GM19193 (cell line): Measurements from ENCODE around the gene MAGI3.

Source experiments
- POLR2A ChIP-seq: IDR thresholded peaks from 4 replicates; pipeline ENCODE4 v1.6.1; 2011; ENCODE audit not compliant: insufficient read depth, insufficient read length; ENCODE audit errors: extremely low read depth

The MAGI3 gene

DNA sequence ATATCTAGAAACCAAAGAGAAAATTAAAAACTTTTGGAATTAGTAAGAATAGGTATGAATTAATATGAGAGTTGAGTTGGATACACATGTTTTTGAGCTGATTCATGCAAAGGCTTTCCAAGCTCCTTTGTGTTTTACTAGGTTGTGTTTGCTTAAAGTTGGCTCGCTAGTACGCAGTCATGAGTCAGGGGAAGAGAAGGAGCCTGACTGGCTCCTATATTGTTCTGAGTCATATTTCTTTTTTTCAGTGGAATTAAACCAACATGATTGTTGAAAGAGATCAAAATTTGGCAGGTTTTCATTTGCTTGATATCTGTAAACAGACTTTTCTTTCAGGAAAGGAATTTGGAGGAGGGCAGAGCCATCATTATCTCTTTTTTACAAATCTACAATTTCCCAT is 66.7 kb downstream of the MAGI3 start:
- no peak for TF ChIP-seq POLR2A

DNA sequence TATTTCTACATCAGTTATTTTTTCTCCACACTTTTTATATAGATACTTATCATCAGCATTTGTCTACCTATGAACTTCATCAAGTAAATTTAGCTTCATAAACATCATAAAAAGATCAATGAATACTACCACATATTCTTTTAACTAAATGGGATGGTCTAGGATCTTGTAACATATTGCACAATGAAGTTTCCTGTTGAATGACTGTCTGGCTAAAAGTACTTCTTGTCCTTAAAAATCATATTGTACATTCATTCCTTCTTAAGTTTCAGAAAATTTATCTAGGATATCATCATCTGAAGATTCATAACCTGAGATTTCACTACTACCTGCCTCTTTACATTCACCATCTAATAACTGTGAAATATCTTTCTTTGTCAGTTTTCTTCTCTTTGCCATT is 69.0 kb downstream of the MAGI3 start:
- no peak for TF ChIP-seq POLR2A

DNA sequence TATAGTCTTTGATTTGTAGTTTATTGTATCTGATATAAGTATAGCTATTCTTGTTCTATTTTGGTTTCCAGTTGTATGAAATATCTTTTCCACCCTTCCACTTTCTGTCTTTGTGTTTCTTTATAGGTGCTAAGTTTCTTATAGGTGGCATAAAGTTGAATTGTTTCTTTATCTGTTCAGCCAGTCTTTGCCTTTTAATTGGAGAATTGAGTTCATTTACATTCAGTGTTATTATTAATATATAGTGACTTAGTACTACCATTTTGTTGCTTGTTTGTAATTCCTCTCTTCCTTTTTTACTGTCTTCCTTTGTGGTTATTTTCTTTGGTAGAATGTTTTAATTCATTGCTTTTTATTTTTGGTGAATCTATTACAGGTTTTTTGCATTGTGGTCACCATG is 77.7 kb downstream of the MAGI3 start:
- no peak for TF ChIP-seq POLR2A

DNA sequence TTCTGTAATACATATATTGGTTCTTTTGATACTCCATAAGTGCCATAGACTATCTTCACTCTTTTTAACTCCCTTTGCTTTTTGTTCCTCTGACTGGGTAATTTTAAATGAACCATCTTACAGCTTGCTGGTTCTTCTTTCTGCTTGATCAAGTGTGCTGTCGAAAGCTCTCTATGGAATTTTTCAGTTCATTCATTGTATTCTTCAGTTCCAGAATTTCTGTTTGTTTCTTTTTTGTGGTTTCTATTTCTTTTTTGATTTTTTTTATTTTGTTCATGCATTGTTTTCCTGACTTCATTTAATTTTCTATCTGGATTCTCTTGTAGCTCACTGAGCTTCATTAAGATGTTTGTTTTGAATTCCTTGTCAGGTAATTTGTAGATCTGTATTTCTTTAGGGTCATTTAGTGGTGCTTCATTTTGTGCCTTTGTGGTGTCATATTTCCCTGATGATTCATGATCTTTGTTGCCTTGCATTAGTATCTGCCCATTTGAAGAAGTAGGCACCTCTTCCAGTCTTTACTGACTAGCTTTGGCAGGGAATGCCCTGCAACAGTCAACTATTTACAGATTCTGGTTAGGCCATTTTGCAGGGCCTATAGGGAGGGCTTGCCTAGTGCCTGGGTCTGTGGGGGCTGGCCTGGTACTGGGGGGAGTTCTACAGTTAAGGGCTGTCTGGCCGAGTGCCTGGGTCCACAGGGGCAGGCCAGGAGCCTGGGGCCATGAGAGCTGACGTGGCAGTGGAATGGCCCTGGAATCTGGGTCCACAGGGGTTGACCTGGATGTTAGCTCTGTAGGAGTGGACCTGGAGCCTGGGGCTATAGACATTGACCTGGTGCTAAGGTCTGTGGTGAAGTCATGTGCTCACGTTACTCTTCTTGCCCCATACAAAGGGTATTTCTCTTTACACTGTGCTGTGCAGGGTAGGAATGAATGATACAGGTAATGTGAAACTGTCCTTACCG is 89.7 kb downstream of the MAGI3 start:
- no peak for TF ChIP-seq POLR2A

DNA sequence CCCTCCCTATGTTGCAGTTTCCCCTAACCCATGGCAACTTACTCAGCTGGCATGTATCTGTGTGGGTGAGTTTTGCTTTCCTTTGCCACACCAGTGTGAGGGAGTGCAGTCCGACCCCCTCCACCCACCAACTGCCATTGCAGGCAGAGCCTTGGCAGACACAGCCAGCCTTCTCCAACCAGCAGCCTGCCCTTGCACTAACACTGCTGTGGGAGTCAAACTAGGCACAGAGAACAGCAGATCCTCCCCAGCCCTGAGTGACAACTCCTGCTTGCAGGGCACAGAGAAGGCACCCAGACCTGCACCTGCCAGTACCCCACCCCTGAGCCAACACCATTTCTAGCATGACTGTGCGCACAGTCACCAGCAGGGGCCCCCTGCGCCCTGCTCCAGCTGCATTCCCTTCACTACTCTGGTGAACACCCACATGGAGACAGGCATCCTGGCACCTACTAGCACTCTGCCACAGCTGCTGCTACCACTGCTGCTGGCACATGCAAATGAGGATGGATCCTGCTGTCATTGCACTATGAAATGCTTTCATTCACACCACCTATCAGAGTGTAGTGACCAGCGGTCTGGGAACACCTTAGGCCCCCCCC is 98.4 kb downstream of the MAGI3 start:
- TF ChIP-seq POLR2A = no peak

DNA sequence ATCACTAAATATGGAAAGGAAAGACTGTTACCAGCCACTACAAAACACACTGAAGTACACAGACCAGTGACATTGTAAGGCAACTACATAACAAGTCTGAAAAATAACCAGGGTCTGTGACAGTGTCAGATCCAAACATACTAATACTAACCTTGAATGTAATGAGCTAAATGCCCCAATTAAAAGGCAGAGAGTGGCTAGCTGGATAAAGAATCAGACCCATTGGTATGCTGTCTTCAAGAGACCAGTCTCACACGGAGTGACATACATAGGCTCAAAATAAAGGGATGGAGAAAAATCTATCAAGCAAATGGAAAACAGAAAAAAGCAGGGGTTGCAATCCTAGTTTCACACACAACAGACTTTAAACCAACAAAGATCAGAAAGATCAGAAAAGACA is 100.1 kb downstream of the MAGI3 start:
- TF ChIP-seq POLR2A = no peak

DNA sequence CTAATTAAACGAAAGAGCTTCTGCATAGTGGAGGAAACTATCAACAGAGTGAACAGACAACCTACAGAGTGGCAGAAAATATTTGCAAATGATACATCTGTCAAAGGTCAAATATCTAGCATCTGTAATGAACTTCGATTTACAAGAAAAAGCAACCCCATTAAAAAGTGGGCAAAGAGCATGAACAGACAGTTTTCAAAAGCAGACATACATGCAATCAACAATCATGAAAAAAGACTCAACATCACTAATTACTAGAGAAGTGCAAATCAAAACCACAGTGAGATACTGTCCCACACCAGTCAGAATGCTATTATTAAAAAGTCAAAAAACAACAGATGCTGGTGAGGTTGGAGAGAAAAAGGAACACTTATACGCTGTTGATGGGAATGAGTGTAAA is 103.2 kb downstream of the MAGI3 start:
- TF ChIP-seq POLR2A = no peak

DNA sequence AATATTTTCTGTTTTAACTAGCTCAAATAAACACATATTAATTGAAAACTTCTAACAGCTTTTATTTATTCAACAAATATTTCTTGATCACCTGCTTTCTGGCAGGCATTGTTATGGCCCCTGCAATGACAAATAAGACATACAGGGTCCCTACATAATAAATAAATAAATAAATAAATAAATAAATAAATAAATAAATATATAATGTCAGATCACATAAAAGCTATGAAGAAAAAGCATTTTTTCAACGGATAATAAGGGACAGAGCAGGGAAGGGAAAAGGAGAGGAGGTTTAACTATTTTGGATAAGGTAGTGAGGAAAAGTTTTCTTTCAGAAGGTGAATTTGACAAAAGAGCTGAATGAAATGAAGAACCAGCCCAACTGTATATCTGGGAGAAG is 115.0 kb downstream of the MAGI3 start:
- TF ChIP-seq POLR2A = no peak

DNA sequence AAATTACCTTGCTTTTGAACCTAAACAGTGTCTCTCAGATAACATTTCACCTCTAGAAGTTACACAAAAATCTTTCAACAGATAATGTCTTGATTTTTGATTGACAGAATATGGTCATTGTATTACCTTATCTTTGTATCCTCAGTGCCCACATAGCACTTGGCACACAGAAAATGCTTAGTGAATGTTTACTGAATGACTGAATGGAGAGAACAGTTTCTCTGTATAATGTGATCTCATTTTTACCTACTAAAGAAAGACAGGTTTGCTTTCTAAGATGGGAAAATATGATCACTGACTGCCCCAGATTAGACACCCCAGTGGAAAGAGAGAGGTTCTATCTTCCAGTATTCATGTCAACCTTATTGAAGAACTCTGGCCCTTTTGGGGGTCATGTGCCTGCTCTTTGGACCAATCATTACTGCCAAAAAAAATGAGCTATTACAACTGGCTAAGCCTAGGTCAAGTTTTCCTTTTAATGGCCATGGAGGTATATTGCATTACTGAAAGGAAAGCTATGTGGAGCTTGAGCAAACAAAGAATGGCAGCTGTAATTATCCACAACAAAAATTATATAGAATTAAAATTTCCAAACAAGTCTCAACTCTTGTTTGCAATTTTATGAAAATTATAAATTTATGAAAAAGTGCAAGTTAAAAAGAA is 117.4 kb downstream of the MAGI3 start:
- TF ChIP-seq POLR2A = no peak

DNA sequence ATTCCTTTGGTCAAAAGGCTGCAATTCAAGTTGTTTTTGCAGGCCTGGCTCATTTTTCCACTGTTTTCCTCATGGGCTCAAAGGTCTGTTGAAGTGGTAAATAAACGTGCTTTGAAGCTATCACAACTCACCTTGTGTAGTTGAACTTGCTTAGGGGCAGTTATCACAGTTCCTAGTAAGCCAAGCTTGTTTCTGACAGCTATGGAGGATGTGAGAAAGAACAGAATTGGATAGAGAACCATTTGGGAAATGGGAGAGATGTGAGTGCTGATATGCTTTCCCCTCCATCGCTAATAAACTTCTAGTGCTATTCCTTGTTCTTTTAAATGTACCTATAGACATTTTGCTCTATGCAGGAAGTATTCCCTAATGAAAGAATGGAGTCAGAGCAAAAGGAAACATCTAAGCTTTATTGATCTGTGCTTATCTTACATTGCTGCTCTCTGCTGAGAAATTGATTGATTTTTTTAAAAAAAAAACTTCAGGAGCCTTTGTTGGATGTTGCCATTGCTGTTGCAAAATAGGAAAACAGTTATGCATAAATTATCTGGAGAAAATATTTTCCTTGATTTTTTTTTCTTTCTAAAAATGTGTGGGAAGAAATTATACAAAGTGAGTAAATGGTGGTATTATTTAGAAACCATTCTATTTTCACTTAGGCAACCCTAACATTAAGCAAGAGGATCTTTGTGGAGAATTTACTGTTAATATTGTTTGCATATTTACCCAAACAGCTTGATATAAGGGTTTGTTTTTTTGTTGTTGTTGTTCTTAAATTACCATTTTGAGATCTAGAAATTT is 118.2 kb downstream of the MAGI3 start:
- no peak for TF ChIP-seq POLR2A

DNA sequence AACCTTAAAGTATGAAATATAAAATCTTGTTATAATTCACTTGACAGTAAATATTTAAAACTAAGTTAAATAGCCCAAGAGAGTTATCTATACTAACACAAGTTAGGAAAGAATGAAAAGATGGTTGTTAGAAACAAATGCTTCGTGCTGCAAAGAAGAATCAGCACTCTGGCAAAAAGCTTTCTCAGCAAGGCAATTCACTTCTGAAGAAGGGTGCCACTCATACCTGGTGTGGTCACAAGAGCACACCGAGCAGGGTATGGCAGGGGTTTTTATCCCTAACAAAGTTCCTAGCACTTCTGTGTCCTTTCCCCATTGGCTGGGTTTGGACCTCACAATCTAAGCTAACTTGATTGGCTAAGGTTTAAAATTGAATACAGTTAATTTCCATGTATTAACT is 121.0 kb downstream of the MAGI3 start:
- no peak for TF ChIP-seq POLR2A

DNA sequence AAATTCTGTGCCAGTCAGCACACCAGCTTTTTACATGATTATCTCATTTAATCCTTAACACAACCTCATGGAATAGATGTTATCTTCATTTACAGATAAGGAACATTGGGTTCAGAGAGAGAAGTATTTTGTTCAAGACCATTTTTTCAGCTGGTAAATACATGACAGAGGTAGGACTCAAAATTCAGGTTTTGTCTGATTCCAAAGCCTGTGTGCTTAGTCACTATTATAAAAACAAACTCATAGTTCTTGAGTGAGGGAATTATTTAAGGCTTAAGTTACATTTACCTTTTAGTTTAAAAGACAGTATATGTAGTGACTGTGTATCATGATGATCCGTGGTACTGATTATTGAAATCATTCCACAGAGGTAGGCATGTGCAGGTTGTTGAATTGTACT is 125.2 kb downstream of the MAGI3 start:
- no peak for TF ChIP-seq POLR2A

DNA sequence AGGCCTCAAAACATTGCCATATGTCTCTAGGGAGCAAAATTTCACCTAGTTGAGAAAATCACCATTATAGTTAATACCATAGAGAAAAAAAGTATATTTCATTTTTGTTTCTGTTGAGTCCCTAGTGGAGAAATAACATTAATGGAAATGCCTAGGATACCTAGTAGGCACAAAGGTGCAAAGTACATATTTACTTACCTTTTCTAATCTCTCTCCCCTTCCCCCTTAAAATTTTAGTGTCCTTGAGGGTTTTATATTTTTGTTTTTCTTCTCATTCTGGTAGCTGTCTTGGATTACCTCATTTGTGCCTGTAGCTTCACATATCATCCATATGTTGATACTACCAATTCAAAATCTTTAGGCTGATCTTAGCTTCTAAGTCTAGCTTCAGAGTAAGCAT is 127.0 kb downstream of the MAGI3 start:
- TF ChIP-seq POLR2A = no peak

DNA sequence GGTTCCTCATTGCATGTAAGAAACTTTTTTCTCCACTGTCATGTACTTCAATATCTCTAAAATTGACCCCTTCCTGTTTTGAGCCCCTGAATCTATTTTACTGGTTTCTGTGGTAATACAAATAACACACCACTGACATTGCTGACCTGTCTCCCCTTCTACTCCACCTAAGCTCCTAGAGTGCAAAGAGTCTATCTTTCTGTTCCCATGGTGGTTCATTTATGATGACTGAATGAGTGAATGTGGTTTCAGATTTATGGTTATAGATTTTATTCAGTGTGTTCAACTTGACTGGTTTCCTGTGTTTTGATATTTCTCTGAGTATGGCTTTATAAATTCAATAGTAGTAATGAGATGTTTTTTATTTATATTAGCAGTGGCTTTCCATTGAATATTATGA is 127.7 kb downstream of the MAGI3 start:
- TF ChIP-seq POLR2A = no peak

DNA sequence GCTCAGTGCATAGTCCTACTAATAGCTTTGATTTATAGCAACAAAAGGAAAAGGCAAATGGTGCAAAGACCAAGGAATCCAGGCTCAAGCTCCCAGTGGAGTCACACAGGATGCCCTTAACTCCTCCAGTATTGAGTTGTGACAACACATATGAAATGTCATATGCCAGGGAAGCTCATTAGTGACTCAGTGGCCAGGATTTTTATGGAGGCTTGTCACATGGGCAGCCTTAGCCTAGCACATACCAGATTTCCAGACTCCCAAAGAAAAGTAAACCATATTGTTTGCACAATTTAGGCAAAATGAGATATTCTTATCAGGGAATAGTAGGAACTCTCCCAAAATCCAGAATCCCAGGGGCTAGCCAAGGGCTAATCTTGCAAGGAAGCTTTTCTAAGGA is 129.2 kb downstream of the MAGI3 start:
- no peak for TF ChIP-seq POLR2A

DNA sequence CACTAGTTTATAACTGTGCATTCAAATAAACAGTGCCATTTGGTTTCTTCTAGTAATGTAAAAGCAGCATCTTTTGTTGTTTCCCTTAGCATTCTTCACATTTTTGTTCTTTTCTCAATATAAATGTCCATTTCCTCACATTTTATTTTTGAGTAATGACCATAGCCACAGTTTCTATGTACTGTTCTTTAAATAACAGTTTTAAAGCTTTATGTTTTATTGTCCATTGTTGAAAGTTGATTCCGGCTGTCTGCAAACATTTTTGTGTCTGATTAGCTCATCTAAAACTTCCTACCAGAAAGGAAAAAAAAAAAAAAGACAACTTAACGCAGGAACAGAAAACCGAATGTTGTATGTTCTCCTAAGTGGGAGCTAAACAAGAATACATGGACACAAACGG is 139.7 kb downstream of the MAGI3 start:
- TF ChIP-seq POLR2A = no peak

DNA sequence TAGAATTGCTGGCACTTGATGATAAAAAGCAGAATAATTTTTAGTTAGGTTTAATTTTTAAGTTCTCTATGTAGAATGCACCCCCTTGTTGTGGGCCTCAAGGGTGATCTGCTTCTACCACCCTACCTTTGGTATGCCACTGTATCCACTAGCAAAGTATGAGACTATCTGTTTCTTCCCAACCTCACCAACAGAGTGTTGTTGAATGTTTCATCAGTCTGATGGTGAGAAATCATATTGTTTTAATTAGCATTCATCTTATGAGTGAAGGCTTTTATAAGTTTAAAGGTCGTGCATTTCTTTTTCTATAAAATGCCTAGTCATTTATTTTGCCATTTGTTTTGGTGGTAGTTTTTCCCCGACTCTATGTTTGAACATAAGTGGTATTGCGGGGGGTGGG is 141.0 kb downstream of the MAGI3 start:
- no peak for TF ChIP-seq POLR2A
